ENCODE measurements around the gene STXBP2. TPM values are rescaled to one million over a fixed set of nuclear protein-coding genes. Genes with fewer than 3 reads are reported as not detected.

The STXBP2 gene
- total RNA-seq, 1 donor from 2014 or later, result 97.7 TPM

DNA sequence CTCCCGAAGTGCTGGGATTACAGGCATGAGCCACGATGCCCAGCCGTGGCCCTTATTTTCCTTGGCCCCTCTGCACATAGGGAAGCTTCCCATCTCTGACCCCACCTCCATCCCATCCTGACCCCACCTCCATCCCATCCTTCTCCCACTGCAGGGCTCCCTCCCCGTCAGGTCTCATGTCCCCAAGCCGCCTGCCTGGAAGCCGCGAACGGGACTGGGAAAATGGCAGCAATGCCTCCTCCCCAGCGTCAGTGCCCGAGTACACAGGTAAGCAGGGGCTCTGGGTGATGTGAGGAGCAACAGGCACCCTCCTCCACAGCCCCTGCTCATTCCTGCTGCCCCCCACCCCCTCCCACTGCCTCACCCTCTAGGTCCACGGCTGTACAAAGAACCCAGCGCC is 19.7 kb upstream of the STXBP2 start:
- Mint-ChIP-seq H3K9me3 (no peaks in the 10 kb centered on the region), H3K27me3 (ENCODE audit: low read depth) (no peaks in the 10 kb centered on the region), H3K36me3 (peaks cover 21% of the 10 kb centered on the region), H3K4me1 (peaks cover 8% of the 10 kb centered on the region), H3K27ac (no peak overlapping the region), H3K4me3 (no peak overlapping the region)
- no peak for DNase-seq (ENCODE audit: low spot score in 2 of 2, unreplicated experiment in 2 of 2)
- TF ChIP-seq, protein P1, sequence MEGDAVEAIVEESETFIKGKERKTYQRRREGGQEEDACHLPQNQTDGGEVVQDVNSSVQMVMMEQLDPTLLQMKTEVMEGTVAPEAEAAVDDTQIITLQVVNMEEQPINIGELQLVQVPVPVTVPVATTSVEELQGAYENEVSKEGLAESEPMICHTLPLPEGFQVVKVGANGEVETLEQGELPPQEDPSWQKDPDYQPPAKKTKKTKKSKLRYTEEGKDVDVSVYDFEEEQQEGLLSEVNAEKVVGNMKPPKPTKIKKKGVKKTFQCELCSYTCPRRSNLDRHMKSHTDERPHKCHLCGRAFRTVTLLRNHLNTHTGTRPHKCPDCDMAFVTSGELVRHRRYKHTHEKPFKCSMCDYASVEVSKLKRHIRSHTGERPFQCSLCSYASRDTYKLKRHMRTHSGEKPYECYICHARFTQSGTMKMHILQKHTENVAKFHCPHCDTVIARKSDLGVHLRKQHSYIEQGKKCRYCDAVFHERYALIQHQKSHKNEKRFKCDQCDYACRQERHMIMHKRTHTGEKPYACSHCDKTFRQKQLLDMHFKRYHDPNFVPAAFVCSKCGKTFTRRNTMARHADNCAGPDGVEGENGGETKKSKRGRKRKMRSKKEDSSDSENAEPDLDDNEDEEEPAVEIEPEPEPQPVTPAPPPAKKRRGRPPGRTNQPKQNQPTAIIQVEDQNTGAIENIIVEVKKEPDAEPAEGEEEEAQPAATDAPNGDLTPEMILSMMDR (IDR thresholded peaks at IDR 0.05; ENCODE audit: unreplicated experiment), result no peak

DNA sequence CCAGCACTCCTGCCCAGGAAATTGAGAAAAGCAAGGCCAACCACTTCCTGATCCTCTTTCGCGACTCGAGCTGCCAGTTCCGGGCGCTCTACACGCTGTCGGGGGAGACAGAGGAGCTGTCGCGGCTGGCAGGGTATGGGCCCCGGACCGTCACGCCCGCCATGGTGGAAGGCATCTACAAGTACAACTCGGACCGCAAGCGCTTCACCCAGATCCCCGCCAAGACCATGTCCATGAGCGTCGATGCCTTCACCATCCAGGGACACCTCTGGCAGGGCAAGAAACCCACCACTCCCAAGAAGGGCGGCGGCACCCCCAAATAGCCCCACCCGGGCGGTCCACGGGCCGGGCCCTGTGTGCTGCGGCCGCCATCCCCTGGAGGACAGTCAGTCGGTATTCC is 19.2 kb upstream of the STXBP2 start:
- DNase-seq (ENCODE audit: low spot score in 2 of 2, unreplicated experiment in 2 of 2), result no peak
- Mint-ChIP-seq H3K9me3 (no peaks in the 10 kb centered on the region), H3K4me3 (no peak overlapping the region), H3K4me1 (peaks cover 8% of the 10 kb centered on the region), H3K27ac (no peak overlapping the region), H3K36me3 (peaks cover 23% of the 10 kb centered on the region), H3K27me3 (ENCODE audit: low read depth) (no peaks in the 10 kb centered on the region)
- TF ChIP-seq, protein P1 (IDR thresholded peaks at IDR 0.05; ENCODE audit: unreplicated experiment), result no peak

DNA sequence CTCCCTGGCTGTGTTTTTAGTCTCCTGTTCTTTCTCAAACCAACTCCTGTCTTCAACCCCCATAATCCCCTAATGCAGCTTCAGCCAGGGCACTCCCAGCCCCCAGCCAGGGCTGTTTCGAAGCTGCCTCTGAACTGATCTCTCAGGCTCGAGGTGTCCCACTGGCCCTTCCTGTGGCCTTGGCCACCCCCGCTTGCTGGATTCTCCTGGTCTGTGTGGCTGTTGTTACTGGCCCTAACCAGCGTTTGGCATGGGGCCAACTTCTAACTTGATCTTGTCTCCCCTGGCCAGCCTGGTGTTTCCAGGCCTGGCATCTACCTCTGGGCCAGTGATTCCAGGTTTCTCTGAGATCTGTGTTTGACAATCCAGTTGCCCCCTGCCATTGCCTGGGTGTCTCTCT is 18.6 kb upstream of the STXBP2 start:
- H3K4me3 Mint-ChIP-seq, result no peak overlapping the region
- H3K9me3 Mint-ChIP-seq, result no peaks in the 10 kb centered on the region
- no peak for DNase-seq (ENCODE audit: low spot score in 2 of 2, unreplicated experiment in 2 of 2)
- H3K4me1 Mint-ChIP-seq, result peaks cover 8% of the 10 kb centered on the region
- H3K27ac Mint-ChIP-seq, result peak overlapping the region; percentile 83
- H3K36me3 Mint-ChIP-seq, result peaks cover 28% of the 10 kb centered on the region
- TF ChIP-seq, protein P1 (IDR thresholded peaks at IDR 0.05; ENCODE audit: unreplicated experiment), result no peak
- no peaks in the 10 kb centered on the region for H3K27me3 Mint-ChIP-seq (ENCODE audit: low read depth)

DNA sequence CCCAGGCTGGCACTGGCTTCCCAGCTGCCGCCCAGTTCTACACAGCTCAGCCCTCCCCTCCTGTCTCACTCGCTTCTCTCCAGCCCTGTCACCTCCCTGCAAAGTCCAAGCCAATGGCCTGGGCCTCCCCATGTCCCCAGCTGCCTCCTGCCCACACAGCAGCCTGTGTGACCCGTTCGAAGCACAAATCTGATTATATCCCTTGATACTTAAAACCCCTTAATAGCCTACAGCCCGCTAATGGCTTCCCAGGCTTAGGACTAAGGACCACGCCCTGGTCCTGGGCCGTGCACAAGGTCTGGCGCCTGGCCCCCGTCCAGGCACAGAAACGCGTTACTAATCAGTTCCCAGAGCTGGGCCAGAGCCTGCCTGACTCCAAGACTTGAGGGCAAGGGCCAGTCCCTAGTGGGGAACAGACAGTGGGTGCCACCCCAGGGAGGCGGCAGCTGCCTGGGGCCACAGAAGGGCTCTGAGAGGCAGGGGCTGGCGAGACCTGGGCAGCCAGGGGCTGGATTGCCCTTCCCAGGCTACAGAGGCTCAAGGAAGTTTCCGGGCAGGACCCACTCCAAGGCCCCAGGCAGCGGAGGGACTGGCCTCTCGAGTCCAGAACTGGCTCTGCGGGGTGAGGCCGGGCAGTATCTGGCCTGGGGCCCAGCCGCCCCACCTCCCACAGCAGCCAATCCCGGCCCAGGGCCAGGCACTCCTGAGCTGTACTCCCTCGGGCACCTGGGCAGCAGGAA is 18.0 kb upstream of the STXBP2 start:
- H3K9me3 Mint-ChIP-seq, result no peaks in the 10 kb centered on the region
- TF ChIP-seq, protein P1 (IDR thresholded peaks at IDR 0.05; ENCODE audit: unreplicated experiment), result no peak
- no peak overlapping the region for H3K4me3 Mint-ChIP-seq
- peak overlapping the region; percentile 83 for H3K27ac Mint-ChIP-seq
- peaks cover 28% of the 10 kb centered on the region for H3K36me3 Mint-ChIP-seq
- no peaks in the 10 kb centered on the region for H3K27me3 Mint-ChIP-seq (ENCODE audit: low read depth)
- DNase-seq (ENCODE audit: low spot score in 2 of 2, unreplicated experiment in 2 of 2), result no peak
- H3K4me1 Mint-ChIP-seq, result peaks cover 8% of the 10 kb centered on the region

DNA sequence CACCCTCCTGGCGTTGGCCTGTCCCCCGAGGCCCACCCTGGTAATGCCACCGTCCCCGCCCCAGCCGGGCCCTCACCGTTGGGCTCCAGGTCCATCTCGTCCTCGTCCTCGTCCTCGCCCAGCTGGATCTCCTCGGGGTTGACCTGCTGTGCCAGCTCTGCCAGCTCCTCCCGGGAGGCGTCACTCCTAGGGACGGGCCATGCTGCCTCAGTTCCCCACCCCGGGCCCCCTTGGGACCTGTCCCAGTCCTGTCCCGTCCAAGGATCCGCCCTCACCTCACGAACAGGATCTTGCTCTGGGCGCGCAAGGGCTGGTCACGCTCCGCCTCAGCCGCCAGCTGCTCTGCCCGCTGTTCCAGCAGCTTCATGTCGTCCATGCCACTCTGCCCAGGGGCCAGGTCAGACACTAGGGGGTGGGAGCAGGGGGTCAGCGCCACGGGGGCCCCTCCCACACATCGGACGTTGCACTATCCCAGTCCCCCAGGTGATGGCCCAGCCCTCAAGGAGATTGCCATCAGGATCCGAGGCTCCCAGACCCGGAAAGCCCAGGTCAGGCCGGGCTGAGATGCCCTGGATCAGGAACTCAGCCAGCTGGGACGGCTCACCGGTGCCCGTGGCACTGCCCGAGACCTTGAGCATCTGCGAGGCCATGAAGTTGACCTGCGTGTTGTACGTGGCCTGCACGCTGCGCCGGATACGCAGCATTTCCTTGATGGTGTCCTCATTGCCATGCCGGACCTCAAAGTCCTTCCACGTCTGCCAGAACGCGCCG is 17.1 kb upstream of the STXBP2 start:
- TF ChIP-seq, protein P1 (IDR thresholded peaks at IDR 0.05; ENCODE audit: unreplicated experiment), result no peak
- H3K9me3 Mint-ChIP-seq, result no peaks in the 10 kb centered on the region
- peaks cover 30% of the 10 kb centered on the region for H3K36me3 Mint-ChIP-seq

More for the DNA sequence above, 17.1 kb upstream of the STXBP2 start:
- Mint-ChIP-seq H3K27ac (no peak overlapping the region), H3K27me3 (ENCODE audit: low read depth) (no peaks in the 10 kb centered on the region), H3K4me1 (peaks cover 8% of the 10 kb centered on the region), H3K4me3 (no peak overlapping the region)
- DNase-seq (ENCODE audit: low spot score in 2 of 2, unreplicated experiment in 2 of 2), result no peak
